ENCODE measurements around the gene BIVM.

- TF ChIP-seq CTCF (IDR thresholded peaks at IDR 0.05; ENCODE audit: borderline replicate concordance, extremely low read depth, low read length, poor library complexity, severe bottlenecking) (no peak), EZH2 (IDR thresholded peaks at IDR 0.05; ENCODE audit: borderline replicate concordance, low read depth, low read length, severe bottlenecking) (no peak)
Observed at GRCh38 chr13:102805680-102806079, 6.8 kb downstream of the BIVM start.

Data from DND-41 (cell line).